ENCODE measurements around the gene GAK.

Gene GAK

GRCh38 chr4:858041-858481, 74.1 kb downstream of the GAK start:
- no peak for TF ChIP-seq CTCF (IDR thresholded peaks at IDR 0.05; ENCODE audit: extremely low read depth, missing control alignments)
- DNase-seq (ENCODE audit: low spot score), result no peak

GRCh38 chr4:857461-857860, 74.7 kb downstream of the GAK start:
- TF ChIP-seq CTCF (IDR thresholded peaks at IDR 0.05; ENCODE audit: extremely low read depth, missing control alignments), result no peak
- no peak for DNase-seq (ENCODE audit: low spot score)

GRCh38 chr4:856225-856901, 75.8 kb downstream of the GAK start:
- TF ChIP-seq CTCF (IDR thresholded peaks at IDR 0.05; ENCODE audit: extremely low read depth, missing control alignments), result no peak
- DNase-seq (ENCODE audit: low spot score), result no peak

- no peak for TF ChIP-seq CTCF (IDR thresholded peaks at IDR 0.05; ENCODE audit: extremely low read depth, missing control alignments)
- no peak for DNase-seq (ENCODE audit: low spot score)
Observed at GRCh38 chr4:855880-856224, 76.3 kb downstream of the GAK start.

- no peak for DNase-seq (ENCODE audit: low spot score)
- no peak for TF ChIP-seq CTCF (IDR thresholded peaks at IDR 0.05; ENCODE audit: extremely low read depth, missing control alignments)
Observed at GRCh38 chr4:854356-854755, 77.8 kb downstream of the GAK start.

- TF ChIP-seq CTCF (IDR thresholded peaks at IDR 0.05; ENCODE audit: extremely low read depth, missing control alignments), result no peak
- DNase-seq (ENCODE audit: low spot score), result no peak
Observed at GRCh38 chr4:853416-853781, 78.7 kb downstream of the GAK start.

- no peak for DNase-seq (ENCODE audit: low spot score)
- no peak for TF ChIP-seq CTCF (IDR thresholded peaks at IDR 0.05; ENCODE audit: extremely low read depth, missing control alignments)
Observed at GRCh38 chr4:851701-852430, 80.2 kb downstream of the GAK start.
